Panc1 (cell line): ENCODE data around the gene TPRG1L. TPM values are rescaled to one million over a fixed set of nuclear protein-coding genes. Genes with fewer than 3 reads are reported as not detected.

Experiments
- ATAC-seq: fragments of 200-7000 bp; cut with Tn5 transposase; 2 replicates; pipeline ENCODE4 v1.9.1; 2020; ENCODE audit warnings: mild to moderate bottlenecking, moderate library complexity
- BruUV-seq: library from RNA; stranded (reverse); fragments of 400-500 nt; replicated peaks from 2 replicates; lab custom pipeline; 2021; lab: Mats Ljungman, UMichigan
- CTCF ChIA-PET: fragments of 300-600 bp; sonication (Branson Sonifier 250); formaldehyde crosslinking; loops from one replicate; lab custom pipeline; 2022; ENCODE audit warnings: antibody characterized with exemption; lab: Charles Lee
- POLR2A ChIA-PET: fragments of 300-600 bp; sonication (Branson Sonifier 250); formaldehyde crosslinking; loops from one replicate; lab custom pipeline; 2022; ENCODE audit warnings: antibody characterized with exemption; lab: Charles Lee
- DNase-seq: peaks from one replicate; pipeline ENCODE4 v3.0.0-alpha.2; 2010; ENCODE audit warnings: low read depth, low spot score
- H3K27ac ChIP-seq: 2 replicates; pipeline ENCODE4 v1.5.1; 2011; ENCODE audit warnings: mild to moderate bottlenecking, low read length, inconsistent platforms
- H3K27me3 ChIP-seq: fragments of 200-500 bp; sonication (Bioruptor generic); 2 replicates; pipeline ENCODE4 v1.6.0; 2014; ENCODE audit warnings: low read length, inconsistent platforms; ENCODE audit not compliant: control insufficient read depth, insufficient read depth
- H3K36me3 ChIP-seq: fragments of 200-500 bp; sonication (Bioruptor generic); 2 replicates; pipeline ENCODE4 v1.5.1; 2014; ENCODE audit warnings: inconsistent platforms, mild to moderate bottlenecking, low read length, moderate library complexity; ENCODE audit not compliant: control insufficient read depth, insufficient read depth
- H3K4me1 ChIP-seq: 2 replicates; pipeline ENCODE4 v1.5.1; 2011; ENCODE audit warnings: inconsistent platforms, mild to moderate bottlenecking, low read length, moderate library complexity; ENCODE audit not compliant: control insufficient read depth, insufficient read depth
- H3K4me3 ChIP-seq, 2 experiments: 2 replicates each; pipeline ENCODE4 v1.5.1; 2011 to 2012; ENCODE audit warnings: low read depth in 2 of 2, low read length in 2 of 2, mild to moderate bottlenecking in 2 of 2, inconsistent platforms in 1 of 2, moderate library complexity in 1 of 2
- H3K9me3 ChIP-seq: fragments of 200-500 bp; sonication (Bioruptor generic); 2 replicates; pipeline ENCODE4 v1.5.1; 2014; ENCODE audit warnings: low read depth, mild to moderate bottlenecking, inconsistent platforms, low read length, moderate library complexity; ENCODE audit not compliant: control insufficient read depth, insufficient read depth
- POLR2AphosphoS5 ChIP-seq: IDR thresholded peaks from 2 replicates; pipeline ENCODE4 v1.6.1; 2012; ENCODE audit warnings: mild to moderate bottlenecking, low read depth, low read length, moderate library complexity
- SIN3A ChIP-seq: IDR thresholded peaks from 2 replicates; pipeline ENCODE4 v1.6.1; 2012; ENCODE audit warnings: low read depth, mild to moderate bottlenecking, low read length, moderate library complexity, borderline replicate concordance; ENCODE audit not compliant: insufficient read depth
- TCF7L2 ChIP-seq: IDR thresholded peaks from 2 replicates; pipeline ENCODE4 v1.6.1; 2011; ENCODE audit warnings: mild to moderate bottlenecking, low read depth, low read length, inconsistent platforms
- in situ Hi-C: cut with HindIII; loops from 2 replicates; pipeline ENCODE4 v1.10.0; 2016; ENCODE audit warnings: low sequenced_read_pairs, low pct_unique_long_range_greater_than_20kb
- intact Hi-C: fragments of 100-400 bp; cut with micrococcal nuclease; formaldehyde crosslinking; loops from one replicate; pipeline ENCODE4 v1.10.0; 2022; ENCODE audit not compliant: unreplicated experiment
- total RNA-seq: library from RNA; stranded (reverse); gene quantifications from one replicate; pipeline ENCODE4 v1.2.1, GENCODE V29; 2021; ENCODE audit not compliant: unreplicated experiment
- TF ChIP-seq, protein P1 (sequence below), 2 experiments: IDR thresholded peaks; 2 replicates each; pipeline ENCODE4 v1.6.1; 2011 to 2012; ENCODE audit warnings: low read depth in 2 of 2, control low read depth in 1 of 2, low read length in 1 of 2, mild to moderate bottlenecking in 1 of 2, moderate library complexity in 1 of 2; ENCODE audit not compliant: insufficient read depth in 1 of 2
- TF ChIP-seq, protein P2 (sequence below): fragments of 450-650 bp; IDR thresholded peaks from 2 replicates; pipeline ENCODE4 v1.5.1; 2017; ENCODE audit warnings: mild to moderate bottlenecking

The TPRG1L gene
- total RNA-seq, 1 experiment from 2014 or later: 57.5 TPM

DNA sequence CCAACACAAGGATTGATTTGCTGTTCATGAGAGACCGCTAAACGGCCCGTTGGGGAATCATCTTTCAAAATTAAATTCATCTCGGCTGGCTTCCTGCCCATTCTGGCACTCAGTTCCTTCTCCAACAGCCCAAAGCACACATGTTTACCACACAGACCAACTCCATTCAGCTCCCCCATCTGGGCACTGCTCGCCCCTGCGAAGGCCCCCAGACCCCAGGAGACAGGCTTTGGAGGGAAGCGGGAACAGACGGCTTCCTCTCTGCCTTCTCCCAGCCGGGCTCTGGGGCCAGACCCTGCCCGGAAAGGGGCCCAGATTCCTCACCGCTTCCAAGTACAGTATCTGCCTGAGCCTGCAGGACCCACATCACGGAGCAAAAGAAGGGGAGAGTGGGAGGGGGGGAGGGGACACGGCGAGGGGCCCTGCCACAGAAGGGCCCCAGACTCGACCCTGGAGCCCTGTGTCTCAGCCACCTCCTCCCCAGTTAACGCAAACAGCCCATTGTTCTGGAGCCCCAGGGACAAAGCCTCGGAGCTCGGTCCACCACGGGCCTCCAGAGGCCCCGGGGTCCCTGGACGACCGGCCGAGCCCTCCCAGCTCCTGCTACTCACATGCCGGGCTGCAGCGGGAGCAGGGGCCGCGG, 14.2 kb upstream of the TPRG1L start:
- intact Hi-C loops (no loop called here), in situ Hi-C loops (no loop called here)
- no TSS peak for BruUV-seq
- TF ChIP-seq POLR2AphosphoS5 (no peak), SIN3A (no peak), TCF7L2 (no peak)
- TF ChIP-seq, protein P1, sequence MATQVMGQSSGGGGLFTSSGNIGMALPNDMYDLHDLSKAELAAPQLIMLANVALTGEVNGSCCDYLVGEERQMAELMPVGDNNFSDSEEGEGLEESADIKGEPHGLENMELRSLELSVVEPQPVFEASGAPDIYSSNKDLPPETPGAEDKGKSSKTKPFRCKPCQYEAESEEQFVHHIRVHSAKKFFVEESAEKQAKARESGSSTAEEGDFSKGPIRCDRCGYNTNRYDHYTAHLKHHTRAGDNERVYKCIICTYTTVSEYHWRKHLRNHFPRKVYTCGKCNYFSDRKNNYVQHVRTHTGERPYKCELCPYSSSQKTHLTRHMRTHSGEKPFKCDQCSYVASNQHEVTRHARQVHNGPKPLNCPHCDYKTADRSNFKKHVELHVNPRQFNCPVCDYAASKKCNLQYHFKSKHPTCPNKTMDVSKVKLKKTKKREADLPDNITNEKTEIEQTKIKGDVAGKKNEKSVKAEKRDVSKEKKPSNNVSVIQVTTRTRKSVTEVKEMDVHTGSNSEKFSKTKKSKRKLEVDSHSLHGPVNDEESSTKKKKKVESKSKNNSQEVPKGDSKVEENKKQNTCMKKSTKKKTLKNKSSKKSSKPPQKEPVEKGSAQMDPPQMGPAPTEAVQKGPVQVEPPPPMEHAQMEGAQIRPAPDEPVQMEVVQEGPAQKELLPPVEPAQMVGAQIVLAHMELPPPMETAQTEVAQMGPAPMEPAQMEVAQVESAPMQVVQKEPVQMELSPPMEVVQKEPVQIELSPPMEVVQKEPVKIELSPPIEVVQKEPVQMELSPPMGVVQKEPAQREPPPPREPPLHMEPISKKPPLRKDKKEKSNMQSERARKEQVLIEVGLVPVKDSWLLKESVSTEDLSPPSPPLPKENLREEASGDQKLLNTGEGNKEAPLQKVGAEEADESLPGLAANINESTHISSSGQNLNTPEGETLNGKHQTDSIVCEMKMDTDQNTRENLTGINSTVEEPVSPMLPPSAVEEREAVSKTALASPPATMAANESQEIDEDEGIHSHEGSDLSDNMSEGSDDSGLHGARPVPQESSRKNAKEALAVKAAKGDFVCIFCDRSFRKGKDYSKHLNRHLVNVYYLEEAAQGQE (IDR thresholded peaks at IDR 0.05; ENCODE audit: insufficient read depth in 1 of 2, low read depth in 2 of 2, low read length in 1 of 2): no peak
- TF ChIP-seq, protein P2, sequence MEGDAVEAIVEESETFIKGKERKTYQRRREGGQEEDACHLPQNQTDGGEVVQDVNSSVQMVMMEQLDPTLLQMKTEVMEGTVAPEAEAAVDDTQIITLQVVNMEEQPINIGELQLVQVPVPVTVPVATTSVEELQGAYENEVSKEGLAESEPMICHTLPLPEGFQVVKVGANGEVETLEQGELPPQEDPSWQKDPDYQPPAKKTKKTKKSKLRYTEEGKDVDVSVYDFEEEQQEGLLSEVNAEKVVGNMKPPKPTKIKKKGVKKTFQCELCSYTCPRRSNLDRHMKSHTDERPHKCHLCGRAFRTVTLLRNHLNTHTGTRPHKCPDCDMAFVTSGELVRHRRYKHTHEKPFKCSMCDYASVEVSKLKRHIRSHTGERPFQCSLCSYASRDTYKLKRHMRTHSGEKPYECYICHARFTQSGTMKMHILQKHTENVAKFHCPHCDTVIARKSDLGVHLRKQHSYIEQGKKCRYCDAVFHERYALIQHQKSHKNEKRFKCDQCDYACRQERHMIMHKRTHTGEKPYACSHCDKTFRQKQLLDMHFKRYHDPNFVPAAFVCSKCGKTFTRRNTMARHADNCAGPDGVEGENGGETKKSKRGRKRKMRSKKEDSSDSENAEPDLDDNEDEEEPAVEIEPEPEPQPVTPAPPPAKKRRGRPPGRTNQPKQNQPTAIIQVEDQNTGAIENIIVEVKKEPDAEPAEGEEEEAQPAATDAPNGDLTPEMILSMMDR: no peak
- peak overlapping the region; percentile 35 to 37 for H3K4me3 ChIP-seq
- ATAC-seq: no peak
- ChIA-PET CTCF (no interaction called here), POLR2A (no interaction called here)
- peaks cover 28% of the 10 kb centered on the region for H3K4me1 ChIP-seq
- no peaks in the 10 kb centered on the region for H3K27me3 ChIP-seq
- no peak for DNase-seq
- H3K9me3 ChIP-seq: no peaks in the 10 kb centered on the region
- H3K27ac ChIP-seq: no peak overlapping the region
- H3K36me3 ChIP-seq: no peaks in the 10 kb centered on the region

DNA sequence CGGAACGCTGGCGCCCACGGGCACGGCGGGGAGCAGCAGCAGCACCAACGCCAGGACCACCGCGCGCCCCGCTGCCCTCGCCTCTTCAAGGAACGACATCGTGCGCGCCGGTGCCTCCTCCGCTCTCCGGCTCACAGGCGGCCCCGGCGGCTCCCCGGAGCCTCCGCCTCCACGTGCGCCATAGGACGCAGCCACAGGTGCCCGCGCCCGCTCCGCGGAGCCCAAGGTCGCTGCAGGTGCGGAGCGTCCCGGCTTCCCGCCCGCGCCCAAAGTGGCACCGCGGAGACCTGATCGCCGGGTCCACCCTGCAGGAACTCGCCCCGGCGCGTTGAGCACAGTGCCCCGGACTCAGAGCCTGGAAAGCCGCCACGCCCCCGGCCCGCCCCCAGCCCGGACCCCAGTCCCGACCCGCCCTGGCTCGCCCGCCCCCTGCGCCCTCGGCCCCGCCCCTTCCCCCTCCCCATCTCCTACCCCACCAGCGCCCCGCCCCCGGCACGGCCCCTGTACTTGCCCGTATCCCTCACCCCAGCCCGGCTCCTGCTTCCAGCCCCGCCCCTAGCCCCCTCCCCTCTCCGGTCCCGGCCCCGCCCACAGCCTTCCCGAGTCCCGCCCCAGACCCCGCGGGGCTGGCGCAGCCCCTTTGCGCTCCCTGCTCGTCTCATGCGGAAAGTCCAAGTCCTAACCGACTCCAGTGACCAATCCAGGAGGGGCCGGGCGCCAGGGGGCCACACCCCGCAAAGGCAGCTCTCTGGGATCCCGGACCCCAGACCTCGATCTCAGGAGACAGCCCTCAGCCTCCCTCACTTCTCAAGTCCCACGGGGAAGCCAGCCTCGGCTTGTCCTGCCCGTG, 13.4 kb upstream of the TPRG1L start, which contains the start of gene MEGF6:
Gene MEGF6, minus strand, starts transcription at position 339 of the 850 bp plus-strand sequence. Its CDS starts 240 bp downstream, at position 99.
- CTCF ChIA-PET: no interaction called here
- in situ Hi-C loops: no loop called here

More for the DNA sequence above, 13.4 kb upstream of the TPRG1L start, which contains the start of gene MEGF6:
- Histone ChIP-seq H3K36me3 (no peaks in the 10 kb centered on the region), H3K27ac (no peak within 1 kb of the TSS), H3K27me3 (no peaks in the 10 kb centered on the region), H3K4me3 (peak within 1 kb of the TSS; percentile 35 to 37), H3K9me3 (no peaks in the 10 kb centered on the region), H3K4me1 (peaks cover 28% of the 10 kb centered on the region)
- intact Hi-C loops: no loop called here
- POLR2A ChIA-PET: no interaction called here
- no TSS peak for BruUV-seq
- peak; percentile 25 for ATAC-seq
- TF ChIP-seq SIN3A: no peak
- TF ChIP-seq, protein P2: no peak
- no peak for TF ChIP-seq TCF7L2
- TF ChIP-seq, protein P1 (IDR thresholded peaks at IDR 0.05; ENCODE audit: insufficient read depth in 1 of 2, low read depth in 2 of 2, low read length in 1 of 2): no peak
- TF ChIP-seq POLR2AphosphoS5: no peak
- DNase-seq: no peak
